ENCODE data around the gene ANKRD53.

DNA sequence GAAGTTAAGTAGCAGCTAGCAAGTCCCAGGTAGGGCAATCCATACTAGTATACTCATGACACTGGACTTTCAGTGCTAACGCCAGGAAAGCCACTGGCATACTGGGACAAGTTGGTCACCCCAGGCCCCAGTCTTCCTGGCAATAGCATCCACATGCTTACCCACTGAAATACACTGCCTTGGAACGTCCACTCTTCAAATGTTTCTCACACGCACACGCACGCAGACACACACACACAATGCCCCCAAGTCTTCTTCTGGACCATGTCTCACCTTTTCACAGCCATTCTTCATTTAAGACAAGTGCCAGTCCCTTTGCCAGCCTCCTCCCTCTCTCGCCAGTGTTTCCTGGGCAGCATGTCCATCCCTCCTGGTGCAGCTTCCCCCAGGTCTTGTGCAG is 25.0 kb downstream of the ANKRD53 start:
- TF ChIP-seq, protein P1, sequence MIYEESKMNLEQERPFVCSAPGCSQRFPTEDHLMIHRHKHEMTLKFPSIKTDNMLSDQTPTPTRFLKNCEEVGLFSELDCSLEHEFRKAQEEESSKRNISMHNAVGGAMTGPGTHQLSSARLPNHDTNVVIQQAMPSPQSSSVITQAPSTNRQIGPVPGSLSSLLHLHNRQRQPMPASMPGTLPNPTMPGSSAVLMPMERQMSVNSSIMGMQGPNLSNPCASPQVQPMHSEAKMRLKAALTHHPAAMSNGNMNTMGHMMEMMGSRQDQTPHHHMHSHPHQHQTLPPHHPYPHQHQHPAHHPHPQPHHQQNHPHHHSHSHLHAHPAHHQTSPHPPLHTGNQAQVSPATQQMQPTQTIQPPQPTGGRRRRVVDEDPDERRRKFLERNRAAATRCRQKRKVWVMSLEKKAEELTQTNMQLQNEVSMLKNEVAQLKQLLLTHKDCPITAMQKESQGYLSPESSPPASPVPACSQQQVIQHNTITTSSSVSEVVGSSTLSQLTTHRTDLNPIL (CRISPR knock-in tag; IDR thresholded peaks at IDR 0.05; ENCODE audit: low read depth), result no peak
- TF ChIP-seq SNAI2 (CRISPR knock-in tag; IDR thresholded peaks at IDR 0.05), result no peak
